ENCODE results near the gene PIP4K2C.

PIP4K2C gene

DNA sequence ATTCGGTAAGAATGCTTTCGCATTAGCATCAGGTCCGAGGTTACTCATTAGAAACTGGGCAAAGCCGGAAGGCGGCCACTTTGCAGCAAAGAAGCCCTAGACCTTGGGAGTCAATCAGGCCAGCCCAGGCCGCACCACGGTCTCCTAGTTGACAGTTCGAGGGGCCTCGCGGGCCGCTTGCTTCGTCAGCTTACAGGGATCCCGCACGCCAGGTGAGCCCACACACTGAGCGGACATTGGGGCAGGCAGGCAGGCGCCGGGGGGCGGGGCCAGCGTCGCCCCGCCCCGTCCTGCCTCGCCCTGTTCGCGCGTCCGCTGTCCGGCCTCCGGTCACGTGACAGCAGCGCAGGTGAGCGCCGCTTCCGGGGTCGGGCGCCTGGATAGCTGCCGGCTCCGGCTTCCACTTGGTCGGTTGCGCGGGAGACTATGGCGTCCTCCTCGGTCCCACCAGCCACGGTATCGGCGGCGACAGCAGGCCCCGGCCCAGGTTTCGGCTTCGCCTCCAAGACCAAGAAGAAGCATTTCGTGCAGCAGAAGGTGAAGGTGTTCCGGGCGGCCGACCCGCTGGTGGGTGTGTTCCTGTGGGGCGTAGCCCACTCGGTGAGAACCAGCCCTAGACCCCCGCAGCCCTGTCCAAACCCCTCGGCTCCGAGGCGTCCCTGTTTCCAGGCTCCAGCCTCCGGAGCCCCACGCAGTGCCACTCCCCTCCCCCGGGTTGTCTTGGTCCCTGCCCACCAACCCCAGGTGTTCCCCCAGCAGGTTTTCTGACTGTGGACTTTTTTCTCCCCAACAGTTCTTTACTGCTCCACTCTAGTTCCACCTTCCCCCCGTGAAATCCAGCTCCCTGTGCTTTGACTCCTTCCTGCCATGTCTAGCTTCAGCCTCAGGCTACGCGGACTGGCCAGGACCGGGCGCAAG, at the start of gene PIP4K2C:
TSS of gene PIP4K2C (plus strand) at position 329 of the 918 bp plus-strand sequence. CDS start at position 427, 98 bp downstream.
- peak; percentile 73 for DNase-seq

DNA sequence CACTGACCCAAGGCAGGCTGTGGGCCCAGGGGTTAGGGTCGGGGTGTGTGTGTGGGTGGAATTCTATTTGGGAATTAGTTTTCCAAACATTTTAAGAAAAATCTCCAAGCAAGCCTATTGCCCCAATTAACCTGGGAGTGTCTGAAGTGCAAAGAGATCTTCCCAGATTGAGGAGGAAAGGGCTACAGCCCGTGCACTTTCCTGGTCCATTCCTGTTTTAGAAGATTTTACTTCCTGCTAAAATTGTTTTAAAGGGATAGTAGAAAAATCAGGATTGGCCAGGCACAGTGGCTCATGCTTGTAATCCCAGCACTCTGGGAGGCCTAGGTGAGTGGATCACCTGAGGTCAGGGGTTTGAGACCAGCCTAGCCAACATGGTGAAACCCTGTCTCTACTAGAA, 49.3 kb upstream of the PIP4K2C start:
- DNase-seq = no peak

DNA sequence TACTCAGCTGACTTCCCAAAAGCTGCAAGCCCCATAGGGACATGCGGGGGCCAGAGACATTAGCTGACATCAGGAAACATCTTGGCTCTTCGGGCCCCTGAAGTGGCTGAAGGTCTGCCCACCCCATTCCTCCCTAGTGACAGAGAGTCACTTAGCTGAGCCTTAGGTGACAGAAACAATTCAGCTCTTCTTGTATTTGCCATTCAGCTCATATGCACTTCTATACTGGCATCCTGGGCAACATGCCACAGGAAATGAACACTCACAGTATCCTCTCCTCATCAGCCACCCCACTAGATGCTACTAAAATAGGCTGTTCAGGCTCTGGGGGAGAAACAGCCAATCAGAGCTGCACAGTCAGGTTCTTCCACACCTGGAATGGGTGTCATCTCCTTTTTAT, 47.4 kb upstream of the PIP4K2C start:
- no peak for DNase-seq

DNA sequence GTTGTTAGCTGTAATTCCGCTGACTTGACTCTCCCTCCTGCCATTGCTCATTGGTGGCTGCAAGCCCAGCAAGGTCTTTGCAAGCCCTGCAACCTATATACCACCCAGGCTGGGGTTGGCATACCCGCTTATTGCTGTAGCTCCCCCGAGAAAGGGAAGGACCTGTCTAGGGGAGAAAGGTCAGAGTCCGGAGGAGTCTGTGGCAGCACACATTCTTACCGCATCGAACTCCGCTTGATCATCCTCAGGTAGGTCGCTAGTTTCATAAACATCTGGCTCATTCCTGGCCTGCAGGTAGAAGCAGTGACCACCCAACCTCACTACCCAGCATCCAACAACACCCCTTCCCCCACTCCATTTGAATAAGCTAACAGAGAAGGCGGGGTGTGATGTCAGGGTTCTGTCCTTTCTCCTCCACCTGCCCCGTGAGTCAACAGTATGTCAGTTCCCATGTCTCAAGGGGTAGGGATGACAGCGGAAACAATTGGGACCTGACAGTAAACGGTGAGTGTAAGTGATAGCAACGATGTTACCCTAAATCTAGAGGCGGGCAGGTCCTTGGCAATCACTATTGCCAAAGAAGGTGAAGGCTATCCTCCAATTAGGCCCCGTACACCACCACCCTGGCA, 45.1 kb upstream of the PIP4K2C start:
- no peak for DNase-seq

DNA sequence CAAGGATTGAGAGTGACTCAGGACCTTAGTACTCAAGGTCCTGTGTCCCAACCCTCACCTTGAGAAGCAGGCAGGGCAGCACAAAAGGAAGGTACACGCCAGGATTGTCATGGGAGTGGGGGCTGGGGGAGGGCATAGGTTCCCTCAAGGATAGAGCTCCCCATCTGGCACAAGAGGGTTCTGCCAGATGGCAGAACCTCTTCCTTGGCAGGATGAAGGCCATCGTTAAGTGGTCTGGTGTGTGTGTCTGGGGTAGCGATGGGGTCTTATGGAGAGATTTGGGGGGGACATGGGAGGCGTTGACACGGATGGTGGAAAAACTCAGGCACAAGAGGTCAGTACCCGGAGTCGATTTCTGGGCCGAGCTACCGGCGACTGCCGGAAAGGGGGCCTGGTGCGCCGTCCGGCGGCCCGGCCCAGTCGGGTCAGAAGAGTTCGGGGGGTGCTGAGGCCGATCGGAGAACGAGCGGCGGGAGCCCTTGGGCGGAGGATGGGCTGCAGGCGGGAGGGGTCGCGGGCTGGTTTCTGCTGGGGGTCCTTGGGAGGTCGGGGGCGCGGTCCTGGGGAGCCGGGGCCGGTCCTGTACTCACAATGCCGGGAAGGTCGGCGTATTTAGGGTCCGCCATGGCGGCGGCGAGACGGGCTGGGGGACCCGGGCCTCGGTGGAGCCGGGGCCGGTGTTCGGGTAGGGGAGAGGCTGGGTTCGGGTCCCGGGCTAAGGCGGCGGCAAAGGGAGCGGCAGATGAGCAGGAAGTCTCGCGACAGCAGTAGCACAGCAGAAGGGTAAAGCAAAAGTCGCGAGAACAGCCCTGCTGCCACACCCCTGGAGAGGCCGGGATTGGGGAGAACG, 44.3 kb upstream of the PIP4K2C start, which contains the start of gene DCTN2:
TSS of gene DCTN2 (minus strand) at position 755 of the 850 bp plus-strand sequence. CDS start at position 626, 129 bp downstream.
- DNase-seq = peak; percentile 89

DNA sequence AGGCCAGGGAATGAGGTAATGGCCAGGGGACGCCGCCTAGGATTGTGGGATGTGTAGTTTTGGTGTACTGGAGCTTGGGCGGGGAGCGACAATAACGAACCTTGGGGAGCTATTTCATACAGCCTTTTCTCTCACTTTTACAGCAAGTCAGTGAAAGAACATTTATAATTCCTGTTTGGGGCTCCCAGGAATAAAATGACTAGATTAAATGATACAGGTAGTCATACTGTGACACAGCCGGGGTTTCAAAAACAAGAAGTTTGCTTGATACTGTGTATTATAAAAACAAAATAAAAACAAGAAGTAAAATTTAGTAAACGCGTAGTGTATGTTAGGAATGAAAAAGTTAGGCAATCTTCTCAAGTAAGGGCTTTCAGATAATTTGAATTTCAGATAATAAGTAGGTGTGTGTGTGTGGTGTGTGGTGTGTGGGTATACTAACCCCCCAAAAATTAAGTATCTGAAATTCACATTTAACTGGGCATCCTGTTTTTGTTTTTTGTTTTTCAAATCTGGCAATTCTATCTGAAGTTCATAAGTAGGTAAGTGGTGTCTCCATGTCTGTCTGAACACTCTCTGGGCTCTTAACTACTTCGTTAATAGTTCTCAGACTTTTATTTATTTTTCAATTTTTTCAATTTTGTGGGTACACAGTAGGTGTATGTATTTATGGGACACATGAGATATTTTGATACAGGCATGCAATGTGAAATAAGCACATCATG, 43.5 kb upstream of the PIP4K2C start:
- no peak for DNase-seq

DNA sequence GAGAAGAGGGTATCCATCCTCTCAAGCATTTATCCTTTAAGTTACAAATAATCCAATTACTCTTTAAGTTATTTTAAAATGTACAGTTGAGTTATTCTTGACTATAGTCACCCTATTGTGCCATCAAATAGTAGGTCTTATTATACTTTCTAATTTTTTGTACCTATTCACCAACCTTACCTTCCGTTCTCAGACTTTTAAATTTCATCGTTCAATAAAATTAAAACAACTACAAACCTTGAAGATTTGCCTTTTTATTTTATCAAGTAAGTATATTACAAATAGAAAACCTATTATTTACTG, 43.0 kb upstream of the PIP4K2C start:
- no peak for DNase-seq

DNA sequence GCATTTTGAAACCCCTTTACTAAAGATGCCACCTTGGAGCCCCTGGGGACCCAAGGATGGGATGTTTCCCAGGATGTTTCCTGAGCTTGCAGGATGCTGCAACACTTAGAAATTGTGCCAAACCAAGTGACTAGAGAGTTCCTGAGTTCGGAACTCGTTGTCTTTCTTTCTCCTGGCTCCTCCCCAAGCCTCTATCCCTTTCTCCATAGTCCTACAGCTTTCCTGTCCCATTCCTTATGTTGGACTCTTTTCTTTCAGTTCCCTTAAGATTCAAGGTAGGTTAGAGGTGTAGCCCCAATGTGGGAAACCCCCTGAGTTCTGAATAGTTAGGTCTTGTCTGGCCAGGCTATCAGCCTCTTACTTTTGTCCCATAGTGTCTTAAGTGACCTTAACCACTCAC, 42.5 kb upstream of the PIP4K2C start:
- DNase-seq = no peak

DNA sequence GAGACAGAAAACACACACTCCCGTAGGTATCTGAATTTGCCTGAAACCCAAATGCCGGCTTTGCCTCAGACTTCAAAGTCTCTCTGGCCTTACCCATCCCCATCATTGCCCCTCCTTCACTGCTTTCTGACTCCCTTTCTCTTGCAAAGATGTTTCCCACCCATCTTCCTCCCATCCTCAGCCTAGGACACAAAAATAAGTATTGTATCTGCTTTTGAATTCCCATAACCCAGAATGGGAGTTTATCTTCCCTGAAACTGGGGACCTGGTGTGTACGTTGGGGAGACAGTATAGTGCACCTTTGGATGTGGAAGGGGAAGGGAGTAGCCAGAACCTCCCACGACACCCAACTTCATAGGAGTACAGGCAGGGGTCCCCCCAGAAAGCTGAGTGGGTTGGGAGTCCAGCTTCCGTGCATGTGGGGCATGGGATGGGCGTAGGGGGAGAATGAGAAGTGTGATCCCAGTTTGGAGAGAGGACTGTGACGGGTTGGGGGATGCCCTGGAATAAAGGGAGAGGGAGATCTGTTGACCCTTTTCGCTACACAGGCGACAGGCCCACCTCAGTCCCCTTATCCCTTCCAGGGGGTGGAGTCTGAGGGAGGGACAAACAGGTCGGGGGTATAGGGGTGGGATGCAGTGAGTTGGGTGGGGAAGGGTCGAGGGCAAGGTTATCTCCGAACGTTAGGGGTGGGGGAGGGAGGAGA, 41.6 kb upstream of the PIP4K2C start:
- DNase-seq = no peak

DNA sequence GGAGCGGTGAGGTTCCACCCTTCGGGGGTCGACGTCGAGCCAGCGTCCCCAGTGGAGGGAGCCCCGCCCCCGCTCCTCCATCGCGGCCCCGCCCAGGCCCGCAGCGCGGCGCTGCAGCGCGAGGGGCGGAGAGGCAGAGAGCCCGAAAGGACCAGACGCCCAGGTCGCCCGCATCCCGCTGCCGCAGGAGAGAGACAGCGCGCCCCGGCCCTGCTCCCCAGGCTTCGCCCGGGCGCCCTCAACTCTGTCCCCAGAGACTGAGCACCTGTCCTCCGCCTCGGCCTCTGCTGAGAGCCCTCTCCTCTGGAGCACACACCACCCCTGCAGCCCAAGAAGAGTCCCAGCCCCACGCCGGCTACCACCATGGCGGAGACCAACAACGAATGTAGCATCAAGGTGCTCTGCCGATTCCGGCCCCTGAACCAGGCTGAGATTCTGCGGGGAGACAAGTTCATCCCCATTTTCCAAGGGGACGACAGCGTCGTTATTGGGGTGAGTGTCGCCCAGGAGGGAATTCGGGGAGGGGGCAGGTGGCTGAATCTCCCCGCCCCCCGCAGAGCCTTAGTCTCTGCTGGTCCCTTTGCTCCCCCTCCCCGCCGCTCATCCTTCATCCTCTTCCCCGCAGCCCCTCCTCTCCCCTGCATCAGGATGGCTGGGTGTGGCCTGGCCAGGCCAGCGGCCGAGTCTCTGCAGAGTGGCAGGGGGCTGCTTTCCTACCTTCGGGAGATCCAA, 40.9 kb upstream of the PIP4K2C start, which contains the start of gene KIF5A:
TSS of gene KIF5A (plus strand) at position 136 of the 732 bp plus-strand sequence. CDS start at position 364, 228 bp downstream.
- peak; percentile 62 for DNase-seq

DNA sequence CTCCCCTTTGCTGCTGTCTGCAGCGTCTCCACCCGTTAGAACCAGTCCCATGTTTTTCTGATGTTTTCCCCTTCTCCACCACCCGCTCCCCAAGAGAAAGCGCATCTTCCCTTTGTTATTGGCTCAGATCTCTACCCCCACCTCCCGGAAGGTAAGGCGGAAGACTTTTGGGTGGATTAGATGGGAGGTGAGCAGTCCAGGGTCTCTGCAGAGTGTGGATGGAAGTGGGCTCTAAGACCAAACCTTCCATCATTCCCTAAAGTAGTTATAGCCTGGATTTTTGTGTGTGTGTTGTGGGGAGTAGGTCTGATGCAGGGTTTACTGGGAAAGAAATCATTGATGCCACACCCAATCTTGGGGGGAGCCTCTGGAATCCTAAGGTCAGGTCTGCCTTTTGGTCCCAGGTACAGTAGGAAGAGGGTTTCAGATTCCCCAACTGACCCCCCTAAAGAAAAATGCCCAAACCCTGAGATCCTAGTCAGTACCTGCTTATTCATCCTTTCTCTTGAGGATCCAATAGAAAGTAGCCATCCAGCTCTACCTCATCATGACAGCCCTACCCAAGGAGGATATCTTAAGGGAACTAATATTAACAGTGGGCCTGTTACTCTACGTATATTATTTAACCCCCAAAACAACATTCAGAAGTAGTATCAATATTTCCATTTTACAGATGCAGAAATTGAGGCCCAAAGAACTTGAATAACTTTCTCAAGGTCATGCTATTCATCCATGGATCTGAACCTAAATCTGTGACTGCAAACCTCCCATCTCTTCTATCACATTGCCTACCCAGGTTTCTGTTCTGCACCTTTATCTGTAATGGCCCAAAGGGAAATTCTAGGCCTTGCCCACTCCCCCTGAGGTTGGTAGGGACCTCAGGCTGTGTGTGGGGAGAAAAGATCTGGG, 40.1 kb upstream of the PIP4K2C start:
- no peak for DNase-seq

DNA sequence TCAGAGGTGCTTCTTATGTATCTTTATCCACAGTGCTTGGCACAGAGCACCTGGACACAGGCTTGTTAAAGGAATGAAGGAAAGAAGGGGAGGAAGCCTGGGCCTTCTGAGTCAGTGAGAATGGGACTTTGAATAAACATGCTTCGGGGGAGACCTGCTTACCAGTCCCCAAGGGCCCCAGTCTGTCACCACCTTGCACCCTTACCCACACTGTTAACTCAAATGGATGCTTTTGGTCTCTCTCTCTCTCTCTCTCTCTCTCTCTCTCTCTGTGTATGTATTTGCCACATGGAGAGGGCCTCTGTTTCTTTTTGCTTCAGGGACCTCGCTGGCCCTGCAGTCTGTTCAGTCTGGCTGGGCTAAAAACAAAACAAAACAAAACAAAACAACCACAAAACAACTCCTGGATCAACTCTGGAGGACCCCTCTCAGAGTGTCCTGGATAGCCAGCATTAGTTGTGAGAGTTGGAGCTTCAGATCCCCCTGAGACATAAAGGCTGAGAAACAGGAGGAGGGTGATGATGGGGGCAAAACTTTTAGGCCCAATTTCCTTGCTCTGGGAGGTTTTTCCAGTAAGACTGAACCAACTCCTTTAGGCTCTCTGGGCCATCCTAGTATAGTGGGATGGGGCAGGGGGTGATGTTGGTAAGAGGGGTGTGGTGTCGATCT, 39.2 kb upstream of the PIP4K2C start:
- no peak for DNase-seq

DNA sequence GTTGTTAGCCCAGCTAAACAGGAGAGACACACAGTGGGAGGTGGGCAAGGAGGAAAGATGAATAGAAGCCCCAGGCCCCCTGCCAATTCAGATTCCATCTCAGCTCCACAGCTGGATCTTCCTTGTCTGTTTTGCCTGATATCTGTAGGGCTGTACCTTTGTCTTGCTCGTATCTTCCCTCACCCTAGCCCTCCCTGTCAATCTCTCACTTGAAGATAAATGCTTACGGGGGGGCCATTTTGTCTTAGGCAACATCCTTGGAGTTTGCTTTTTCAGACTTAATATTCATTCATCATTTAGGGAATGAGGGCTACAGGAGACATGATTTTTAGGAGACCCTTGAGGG, 38.7 kb upstream of the PIP4K2C start:
- DNase-seq = no peak

DNA sequence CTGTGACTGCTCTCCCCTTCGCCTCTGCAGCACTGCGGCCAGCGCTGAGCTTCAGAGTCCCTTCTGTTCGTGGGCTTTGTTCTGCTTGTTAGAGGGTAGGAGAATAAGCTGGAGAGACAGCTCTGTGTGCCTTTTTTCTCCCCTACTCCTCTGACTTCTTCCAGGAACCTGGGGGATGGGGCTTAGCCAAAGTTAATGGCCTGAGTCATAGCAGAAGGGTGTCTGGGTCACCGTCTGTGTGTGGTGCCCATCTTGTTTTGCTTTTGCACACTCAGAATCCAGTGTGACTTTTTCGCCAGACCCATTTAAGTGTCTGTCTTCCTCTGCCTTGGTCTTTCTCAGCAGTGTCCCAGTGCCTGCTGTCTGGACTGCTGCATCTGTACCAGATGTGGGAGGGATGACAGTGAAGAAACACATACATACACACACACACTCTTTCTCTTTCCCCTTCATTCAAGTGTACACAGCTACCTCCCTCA, 38.1 kb upstream of the PIP4K2C start:
- no peak for DNase-seq

DNA sequence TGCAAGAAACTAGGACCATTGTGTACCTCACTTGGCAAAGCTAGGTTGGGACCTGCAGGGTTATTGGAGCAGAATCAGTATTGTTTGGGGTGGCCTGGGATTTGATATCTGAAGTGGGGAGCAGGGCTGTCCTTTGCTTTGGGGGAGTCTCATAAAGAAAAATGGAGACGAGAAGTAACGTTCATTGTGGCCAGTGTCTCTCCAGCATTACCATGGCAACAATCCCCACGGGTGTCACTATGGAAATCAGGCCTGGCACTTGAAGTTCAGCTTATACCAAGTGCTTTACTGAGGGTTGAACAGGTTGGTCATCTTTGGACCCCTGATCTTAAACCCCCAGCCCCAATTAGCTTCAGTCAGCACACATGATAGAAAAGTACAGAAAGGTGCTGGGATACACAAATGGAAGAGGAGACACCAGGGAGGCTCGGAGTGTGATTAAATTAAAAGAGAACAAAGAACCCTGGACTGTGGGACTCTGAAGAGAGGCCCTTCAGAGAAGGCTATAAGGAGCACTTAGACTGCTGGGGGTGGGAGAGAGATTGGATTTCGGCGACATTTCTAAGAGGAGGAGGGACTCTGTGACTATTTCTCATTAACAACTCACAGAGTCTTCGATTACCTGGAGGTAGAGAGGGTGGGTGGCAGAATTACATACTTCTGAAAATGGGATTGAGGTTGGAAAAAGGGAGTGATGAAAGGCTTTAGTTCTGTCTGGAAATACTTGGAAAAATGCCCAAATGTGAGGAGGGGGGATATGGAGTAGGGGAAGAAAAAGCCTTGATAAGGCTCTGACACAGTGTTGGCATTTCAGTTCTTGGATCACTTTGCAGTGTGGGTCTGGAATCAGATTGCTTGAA, 37.4 kb upstream of the PIP4K2C start:
- DNase-seq = no peak

DNA sequence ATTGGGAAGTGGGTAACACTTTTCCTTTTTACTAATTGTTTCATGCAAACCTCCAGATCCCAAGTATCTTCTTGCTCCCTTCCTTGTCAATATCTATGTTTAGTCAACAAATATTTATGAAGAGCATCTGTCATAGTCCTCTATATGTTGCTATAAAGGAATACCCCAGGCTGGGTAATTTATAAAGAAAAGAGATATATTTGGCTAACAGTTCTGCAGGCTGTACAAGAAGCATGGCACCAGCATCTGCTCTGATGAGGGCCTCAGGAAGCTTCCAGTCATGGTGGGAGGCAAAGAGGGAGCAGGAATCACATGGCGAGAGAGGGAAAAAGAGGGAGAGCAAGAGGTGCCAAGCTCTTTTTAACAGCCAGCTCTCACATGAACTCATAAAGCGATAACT, 36.5 kb upstream of the PIP4K2C start:
- no peak for DNase-seq

DNA sequence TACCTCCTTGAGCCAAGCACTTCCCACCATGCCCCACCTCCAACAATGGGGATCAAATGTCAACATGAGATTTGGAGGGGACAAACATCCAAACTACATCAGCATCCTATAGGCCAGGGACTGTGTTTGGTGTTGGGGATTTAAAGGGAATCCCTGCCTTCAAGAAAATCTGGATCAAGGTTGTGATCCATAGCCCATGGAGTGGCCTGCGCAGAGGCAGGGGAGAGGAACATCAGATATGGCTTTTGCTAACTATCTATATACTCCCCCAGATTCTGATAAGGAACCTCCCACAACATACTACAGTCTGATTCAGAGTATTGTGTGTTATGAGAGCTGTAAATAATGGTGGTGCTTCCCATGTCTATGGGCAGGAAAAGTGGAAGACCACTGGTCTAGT, 36.1 kb upstream of the PIP4K2C start:
- DNase-seq = no peak

DNA sequence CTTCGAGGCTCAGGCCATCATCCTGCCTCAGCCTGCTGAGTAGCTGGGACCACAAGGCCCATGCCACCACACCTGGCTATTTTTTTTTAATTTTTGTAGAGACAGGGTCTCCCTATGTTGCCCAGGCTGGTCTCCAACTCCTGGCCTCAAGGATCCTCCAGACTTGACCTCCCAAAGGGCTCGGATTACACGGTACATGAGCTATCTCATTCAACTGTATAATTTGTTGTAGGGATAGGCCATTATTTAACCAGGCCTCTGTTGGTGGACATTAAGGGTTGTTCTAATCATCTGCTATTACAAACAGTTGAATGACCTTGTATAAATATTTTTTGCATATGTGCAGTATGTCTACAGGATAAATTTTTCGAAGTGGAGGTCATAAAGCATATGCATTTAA, 32.1 kb upstream of the PIP4K2C start:
- no peak for DNase-seq

Data from stimulated activated CD4-positive, alpha-beta T cell treated with anti-CD3 and anti-CD28 coated beads, Interleukin-4, amount 100 ng/mL, for 1 hour (primary cell).